HG03571 (cell line): ENCODE measurements around the gene MPI.
"Not testable (repeated sequence)": the region's sequence is repeated elsewhere in the genome, so short reads cannot be mapped to it uniquely, and the experiment has no call there.

Experiments
- ATAC-seq: cut with Tn5 transposase; IDR thresholded peaks from one replicate; pipeline ENCODE4 v1.9.1; 2021; ENCODE audit not compliant: unreplicated experiment

The MPI gene

DNA sequence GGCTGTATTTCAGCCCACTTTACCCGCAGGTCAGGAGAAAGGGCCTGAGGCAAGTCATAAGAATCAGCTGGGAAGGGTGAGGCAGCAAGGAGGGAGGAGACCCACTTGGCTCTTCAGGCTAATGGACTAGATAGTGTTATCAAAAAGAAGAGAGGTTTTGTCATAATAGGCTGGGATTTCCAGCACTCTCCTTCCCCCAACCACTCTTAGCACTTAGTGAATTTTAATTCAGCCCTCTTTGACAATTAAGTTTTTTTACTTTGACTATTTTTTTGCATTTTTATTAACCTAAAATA lies 771 bp downstream of the MPI start:
- ATAC-seq: no peak

GRCh38 chr15:74891469-74891868 lies 1.6 kb downstream of the MPI start:
- ATAC-seq: no peak

GRCh38 chr15:74892313-74892712 lies 2.5 kb downstream of the MPI start:
- ATAC-seq: no peak

- no peak for ATAC-seq
Measured at GRCh38 chr15:74892931-74893330, 3.1 kb downstream of the MPI start.

- no peak for ATAC-seq
Measured at GRCh38 chr15:74893627-74894026, 3.8 kb downstream of the MPI start.

DNA sequence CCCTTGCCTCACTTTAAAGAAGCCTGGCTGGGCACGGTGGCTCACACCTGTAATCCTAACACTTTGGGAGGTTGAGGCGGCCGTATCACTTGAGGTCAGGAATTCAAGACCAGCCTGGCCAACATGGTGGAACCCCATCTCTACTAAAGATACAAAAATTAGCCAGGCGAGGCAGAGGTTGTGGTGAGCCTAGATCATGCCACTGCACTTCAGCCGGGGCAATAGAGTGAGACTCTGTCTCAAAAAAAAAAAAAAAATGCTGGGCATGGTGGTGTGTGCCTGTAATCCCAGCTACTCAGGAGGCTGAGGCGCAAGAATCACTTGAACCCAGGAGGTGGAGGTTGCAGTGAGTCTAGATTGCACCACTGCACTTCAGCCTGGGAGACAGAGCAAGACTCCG lies 4.5 kb downstream of the MPI start:
- not testable (repeated sequence) for ATAC-seq

DNA sequence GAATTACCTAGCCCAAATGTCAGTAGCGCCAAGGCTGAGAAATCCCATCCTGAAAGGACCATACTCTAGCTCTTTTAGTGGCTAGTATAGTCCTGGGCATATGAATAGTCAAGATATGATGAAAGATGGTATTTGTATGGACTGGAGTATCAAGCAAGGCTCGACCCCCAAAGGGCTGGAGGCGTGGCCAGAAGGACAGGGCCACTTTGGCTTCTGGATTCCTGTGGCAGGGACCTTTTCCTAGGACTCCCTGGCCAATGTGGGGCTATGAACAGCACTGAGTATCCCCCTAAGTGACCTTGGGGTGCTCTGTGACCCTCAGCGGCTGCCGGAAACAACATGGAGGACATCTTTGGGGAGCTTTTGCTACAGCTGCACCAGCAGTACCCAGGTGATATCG lies 6.0 kb downstream of the MPI start:
- ATAC-seq: no peak

DNA sequence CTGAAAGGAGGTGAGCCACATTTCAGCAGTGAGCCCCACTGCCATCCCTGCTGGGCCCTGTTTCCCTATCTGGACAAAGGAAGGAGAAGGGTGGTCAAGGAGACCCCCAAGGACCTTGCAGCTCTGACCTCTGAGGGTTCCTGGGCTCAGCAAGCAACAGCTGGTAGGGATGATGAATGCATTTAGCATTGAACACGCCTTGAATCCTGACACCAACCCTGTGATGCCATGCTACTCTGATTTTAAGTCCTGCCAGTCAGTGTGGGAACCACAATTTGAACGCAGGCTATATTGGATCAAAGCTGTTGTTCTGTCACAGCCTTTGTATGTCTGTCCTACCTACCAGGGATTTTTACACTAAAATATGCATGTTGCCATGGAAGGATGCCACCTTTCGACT lies 6.5 kb downstream of the MPI start:
- no peak for ATAC-seq

- no peak for ATAC-seq
Measured at GRCh38 chr15:74897300-74897701, 7.5 kb downstream of the MPI start.

DNA sequence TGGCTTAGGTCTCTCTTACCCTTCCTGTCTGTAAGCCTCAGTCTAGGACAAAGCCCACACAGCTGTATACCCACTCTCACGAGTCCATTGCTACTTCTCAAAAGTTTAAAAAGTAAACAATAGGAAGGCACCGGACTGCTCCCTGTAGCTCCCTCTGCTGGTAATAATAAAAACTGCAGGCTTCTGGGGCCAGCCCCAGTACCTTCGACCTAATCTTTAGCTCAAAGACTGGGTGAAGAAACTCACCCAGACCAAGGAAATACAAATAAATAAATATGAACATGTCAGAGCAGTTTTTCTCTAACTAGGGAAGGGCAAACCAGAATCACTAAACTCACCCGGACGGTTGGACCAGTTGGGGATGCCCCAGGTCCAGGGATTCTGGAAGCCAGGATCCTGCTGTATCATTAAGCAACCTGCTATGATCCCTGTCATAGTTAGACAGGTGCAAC lies 11.8 kb downstream of the MPI start:
- ATAC-seq: no peak

- no peak for ATAC-seq
Measured at GRCh38 chr15:74902295-74903075, 12.6 kb downstream of the MPI start.

DNA sequence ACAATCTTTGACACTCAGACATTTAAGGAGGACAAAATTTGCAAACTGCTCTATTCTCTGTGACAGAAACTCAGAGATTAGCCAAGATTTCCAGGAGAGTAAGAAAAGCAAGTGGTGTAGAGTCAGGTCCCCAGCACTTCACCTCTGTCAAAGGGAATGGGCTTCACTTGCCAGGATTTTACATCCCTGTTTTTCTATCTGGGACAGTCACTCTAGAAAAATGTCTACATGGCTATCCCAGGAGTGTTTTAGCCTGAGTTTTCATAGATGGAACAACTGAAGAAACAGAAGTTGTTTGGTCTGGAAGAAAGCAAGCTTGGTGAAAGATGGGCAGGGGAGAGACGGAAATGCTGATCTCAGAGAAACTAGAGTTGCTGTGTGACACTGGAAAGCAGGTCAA lies 13.8 kb downstream of the MPI start:
- ATAC-seq: no peak

DNA sequence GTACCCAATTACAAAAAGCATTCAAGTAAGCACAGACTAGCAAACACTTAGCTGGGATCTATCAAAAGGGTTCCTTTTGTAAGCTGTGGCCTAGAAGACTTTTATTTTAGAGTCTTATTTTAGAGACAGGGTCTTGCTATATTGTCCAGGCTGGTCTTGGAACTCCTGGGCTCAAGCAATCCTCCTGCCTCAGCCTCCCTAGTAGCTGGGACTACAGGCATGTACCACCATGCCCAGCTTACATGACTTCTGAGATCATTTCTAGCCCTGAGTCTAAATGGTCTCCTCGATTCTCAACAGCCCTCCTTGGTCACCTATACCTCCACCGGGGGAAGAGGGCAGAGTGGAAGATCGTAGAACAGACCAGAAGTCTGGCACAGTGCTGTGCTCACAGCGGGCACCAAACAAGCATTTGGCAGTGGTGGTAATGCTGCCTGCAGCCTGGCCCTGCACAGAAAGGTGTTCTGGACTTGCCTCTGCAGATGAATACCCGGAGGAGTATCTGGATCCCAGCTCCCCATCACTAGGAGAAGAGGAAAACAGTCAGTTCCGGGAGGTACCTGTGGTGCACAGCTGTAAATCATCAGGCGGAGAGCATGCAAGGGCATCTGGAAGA lies 14.5 kb downstream of the MPI start:
- ATAC-seq: no peak

DNA sequence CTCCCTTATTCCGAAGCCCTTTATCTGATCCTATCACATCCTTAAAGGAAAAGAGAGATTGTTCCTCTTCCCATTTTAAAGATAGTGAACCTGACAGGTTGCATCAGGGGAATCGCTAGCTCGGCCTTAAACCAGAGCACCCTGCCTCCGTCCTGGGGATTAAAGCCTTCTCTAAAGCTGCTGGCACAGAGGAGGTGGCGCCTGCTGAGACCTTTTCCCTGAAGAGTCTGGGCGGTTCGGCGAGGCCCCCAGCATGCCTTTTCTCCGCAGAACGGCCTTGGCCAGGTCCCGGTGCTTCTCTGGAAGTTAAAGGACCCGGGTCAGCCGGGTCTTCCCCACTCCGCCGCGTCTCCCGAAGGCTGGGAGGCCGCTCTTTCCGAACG lies 16.2 kb downstream of the MPI start:
- no peak for ATAC-seq

DNA sequence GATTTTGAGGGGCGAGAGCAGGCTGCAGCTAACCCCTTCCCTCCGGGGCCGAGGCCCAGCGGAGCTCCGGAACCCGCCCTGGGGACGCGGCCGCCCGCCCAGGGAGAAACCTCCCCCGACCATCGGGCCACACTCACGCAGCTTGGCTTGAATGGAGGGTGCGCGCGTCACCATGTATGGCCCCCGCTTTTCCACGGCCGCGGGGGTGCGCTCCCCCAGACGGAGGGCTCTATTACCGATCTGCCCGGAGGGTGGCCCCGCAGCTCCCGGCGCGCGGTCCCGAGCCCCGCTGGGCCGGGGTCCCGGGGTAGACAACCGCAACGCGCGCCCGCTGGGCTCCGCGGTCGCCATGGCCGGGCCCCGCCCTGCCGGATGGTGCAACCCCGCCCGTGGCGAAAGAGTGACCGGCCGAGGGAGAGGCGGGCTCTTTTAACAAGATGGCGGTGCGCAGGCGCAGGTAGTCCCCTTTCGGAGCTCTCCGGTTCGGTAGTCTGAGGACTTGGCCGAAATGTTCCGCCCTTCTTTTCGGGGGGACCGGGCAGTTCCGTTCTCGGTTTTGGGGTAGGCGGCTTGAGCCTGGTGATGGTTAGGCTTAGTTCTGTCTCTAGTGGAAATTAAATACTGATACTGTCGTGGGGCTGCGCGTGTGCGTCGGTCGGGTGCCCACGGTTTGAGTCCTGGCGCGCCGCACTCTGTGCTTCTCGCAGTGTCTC lies 16.8 kb downstream of the MPI start, which contains the start of gene FAM219B:
Gene FAM219B, minus strand, starts transcription at position 402 of the 713 bp plus-strand sequence. Its CDS starts 51 bp downstream, at position 351.
- peak; percentile 87 for ATAC-seq

GRCh38 chr15:74907163-74907870 lies 17.5 kb downstream of the MPI start:
- no peak for ATAC-seq

DNA sequence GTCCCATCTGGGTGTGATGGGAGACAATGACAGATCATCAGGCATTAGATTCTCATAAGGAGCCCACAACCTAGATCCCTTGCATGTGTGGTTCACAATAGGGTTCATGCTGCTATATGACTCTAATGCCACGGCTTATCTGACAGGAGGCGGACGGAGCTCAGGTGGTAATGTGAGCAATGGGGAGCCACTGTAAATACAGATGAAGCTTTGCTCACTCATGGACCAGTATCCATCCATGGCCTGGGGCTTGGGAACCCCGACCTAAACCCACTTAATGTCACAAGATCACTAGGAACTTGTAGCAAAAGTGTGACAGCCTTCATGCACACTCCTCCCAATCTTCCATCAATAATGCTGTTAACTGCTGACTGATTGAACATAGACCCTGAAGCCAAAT lies 18.8 kb downstream of the MPI start:
- ATAC-seq: no peak

- ATAC-seq: no peak
Measured at GRCh38 chr15:74913041-74913440, 23.2 kb downstream of the MPI start.

DNA sequence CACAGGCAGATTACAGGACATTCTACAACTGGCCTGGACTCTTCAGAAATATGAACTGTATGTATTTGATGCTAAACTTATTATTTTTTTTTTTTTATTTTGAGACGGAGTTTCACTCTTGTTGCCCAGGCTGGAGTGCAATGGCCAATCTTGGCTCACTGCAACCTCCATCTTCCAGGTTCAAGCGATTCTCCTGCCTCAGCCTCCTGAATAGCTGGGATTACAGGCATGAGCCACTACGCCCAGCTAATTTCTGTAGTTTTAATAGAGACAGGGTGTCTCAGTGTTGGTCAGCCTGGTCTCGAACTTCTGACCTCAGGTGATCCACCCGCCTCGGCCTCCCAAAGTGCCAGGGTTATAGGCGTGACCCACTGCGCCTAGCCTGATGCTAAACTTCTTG lies 24.0 kb downstream of the MPI start:
- not testable (repeated sequence) for ATAC-seq

- ATAC-seq: no peak
Measured at GRCh38 chr15:74917676-74918075, 27.8 kb downstream of the MPI start.

DNA sequence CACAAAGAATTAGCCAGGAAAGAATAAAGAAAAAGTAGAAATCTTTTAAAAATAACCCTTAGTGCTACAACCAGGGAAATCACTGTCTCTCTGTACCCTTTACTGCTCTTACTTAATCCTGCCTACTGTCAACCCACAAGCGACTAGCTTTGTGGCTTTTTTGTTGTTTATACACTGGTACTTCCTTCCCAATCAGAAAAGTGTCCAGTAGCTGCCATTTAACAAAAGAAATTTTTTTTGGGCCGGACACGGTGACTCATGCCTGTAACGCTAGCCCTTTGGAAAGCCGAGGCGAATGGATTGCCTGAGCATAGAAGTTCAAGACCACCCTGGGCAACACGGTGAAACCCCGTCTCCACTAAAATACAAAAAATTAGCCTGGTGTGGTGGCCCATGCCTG lies 30.6 kb downstream of the MPI start:
- no peak for ATAC-seq

- no peak for ATAC-seq
Measured at GRCh38 chr15:74924525-74924924, 34.7 kb downstream of the MPI start.
